ENCODE measurements around the gene SYT1.

Gene SYT1

DNA sequence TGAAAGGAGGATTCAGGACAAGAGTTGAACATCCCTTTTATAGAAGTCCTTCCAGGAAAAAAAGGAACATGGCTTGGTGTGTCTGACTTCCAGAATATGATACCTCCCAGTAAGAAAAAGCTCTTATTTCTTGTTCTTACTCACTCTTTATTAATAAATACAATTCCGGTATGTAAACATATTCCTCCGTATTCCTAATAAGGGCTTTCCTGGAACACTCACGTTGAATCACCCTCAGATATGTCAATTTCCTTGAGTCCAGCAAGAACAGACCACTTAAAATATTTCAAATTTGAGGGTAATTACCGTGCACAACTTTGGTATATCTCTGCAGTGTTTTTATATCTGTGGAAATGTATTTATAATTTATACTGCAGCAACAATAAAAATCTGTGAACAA, 385.6 kb downstream of the SYT1 start:
- TF ChIP-seq ZNF70 (CRISPR knock-in tag; IDR thresholded peaks at IDR 0.05) (no peak), ARNTL (CRISPR knock-in tag; IDR thresholded peaks at IDR 0.05; ENCODE audit: borderline replicate concordance, low read depth) (no peak), ISL1 (CRISPR knock-in tag; IDR thresholded peaks at IDR 0.05) (no peak), TCF4 (CRISPR knock-in tag; IDR thresholded peaks at IDR 0.05; ENCODE audit: borderline replicate concordance) (no peak), PPARA (CRISPR knock-in tag; IDR thresholded peaks at IDR 0.05; ENCODE audit: borderline replicate concordance) (no peak), CSDC2 (CRISPR knock-in tag; IDR thresholded peaks at IDR 0.05) (no peak), RARB (CRISPR knock-in tag; IDR thresholded peaks at IDR 0.05) (no peak), CREB5 (CRISPR knock-in tag; IDR thresholded peaks at IDR 0.05; ENCODE audit: low read depth) (no peak), ZNF565 (CRISPR knock-in tag; conservative IDR thresholded peaks at IDR 0.05; ENCODE audit: low read depth) (no peak), OSR1 (CRISPR knock-in tag; IDR thresholded peaks at IDR 0.05) (no peak), BACH2 (CRISPR knock-in tag; IDR thresholded peaks at IDR 0.05; ENCODE audit: borderline replicate concordance) (no peak), GLIS3 (CRISPR knock-in tag; IDR thresholded peaks at IDR 0.05) (no peak), POU6F1 (CRISPR knock-in tag; IDR thresholded peaks at IDR 0.05; ENCODE audit: borderline replicate concordance, low read depth) (no peak), SNAI2 (CRISPR knock-in tag; IDR thresholded peaks at IDR 0.05) (no peak)
- TF ChIP-seq, protein P1, sequence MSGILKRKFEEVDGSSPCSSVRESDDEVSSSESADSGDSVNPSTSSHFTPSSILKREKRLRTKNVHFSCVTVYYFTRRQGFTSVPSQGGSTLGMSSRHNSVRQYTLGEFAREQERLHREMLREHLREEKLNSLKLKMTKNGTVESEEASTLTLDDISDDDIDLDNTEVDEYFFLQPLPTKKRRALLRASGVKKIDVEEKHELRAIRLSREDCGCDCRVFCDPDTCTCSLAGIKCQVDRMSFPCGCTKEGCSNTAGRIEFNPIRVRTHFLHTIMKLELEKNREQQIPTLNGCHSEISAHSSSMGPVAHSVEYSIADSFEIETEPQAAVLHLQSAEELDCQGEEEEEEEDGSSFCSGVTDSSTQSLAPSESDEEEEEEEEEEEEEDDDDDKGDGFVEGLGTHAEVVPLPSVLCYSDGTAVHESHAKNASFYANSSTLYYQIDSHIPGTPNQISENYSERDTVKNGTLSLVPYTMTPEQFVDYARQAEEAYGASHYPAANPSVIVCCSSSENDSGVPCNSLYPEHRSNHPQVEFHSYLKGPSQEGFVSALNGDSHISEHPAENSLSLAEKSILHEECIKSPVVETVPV (CRISPR knock-in tag; IDR thresholded peaks at IDR 0.05) = no peak
- no peak for ATAC-seq

DNA sequence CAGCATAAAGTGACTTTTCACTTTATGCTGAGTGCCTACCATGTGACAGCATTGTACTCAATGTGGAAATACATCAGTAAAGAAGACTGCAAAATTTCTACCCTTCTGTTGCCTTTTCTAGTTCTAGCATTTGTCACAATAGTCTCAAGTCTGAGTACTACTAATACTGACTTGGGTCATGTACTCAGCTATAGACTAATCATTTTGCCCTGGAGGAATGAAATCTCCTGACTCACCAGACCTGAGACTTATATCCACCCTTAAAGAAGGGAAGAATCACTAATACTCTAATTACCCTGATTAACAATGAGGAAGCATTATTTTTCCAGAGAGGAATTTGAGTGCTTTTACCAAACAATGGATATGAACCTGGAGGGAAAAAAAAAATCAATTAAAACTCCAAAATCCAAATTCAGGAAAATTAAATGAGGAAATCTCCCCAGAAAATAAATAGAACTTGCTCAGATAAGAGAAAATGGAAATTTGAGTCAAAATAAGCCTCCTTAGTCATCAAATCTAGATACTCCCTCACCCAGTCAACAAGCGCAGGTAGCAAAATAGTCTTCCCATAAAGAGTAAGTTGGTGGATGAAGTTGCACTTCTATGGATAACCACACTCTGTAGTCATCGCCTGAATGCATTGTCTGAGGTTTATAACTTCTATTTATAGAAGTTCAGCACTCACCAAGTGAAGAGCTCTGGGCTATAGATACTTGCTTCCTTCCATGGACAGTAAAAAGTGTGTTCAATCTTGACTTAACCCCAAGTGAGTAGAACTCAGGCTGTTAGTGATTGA, 386.6 kb downstream of the SYT1 start:
- TF ChIP-seq CSDC2 (CRISPR knock-in tag; IDR thresholded peaks at IDR 0.05) (no peak), ZNF8 (CRISPR knock-in tag; IDR thresholded peaks at IDR 0.05) (no peak), ZFP3 (CRISPR knock-in tag; IDR thresholded peaks at IDR 0.05) (no peak), ZFP30 (CRISPR knock-in tag; IDR thresholded peaks at IDR 0.05) (no peak), TOX (CRISPR knock-in tag; IDR thresholded peaks at IDR 0.05; ENCODE audit: borderline replicate concordance) (no peak), ZC3H10 (CRISPR knock-in tag; IDR thresholded peaks at IDR 0.05) (no peak)
- TF ChIP-seq, protein P1 (CRISPR knock-in tag; IDR thresholded peaks at IDR 0.05) = no peak
- TF ChIP-seq, protein P2, sequence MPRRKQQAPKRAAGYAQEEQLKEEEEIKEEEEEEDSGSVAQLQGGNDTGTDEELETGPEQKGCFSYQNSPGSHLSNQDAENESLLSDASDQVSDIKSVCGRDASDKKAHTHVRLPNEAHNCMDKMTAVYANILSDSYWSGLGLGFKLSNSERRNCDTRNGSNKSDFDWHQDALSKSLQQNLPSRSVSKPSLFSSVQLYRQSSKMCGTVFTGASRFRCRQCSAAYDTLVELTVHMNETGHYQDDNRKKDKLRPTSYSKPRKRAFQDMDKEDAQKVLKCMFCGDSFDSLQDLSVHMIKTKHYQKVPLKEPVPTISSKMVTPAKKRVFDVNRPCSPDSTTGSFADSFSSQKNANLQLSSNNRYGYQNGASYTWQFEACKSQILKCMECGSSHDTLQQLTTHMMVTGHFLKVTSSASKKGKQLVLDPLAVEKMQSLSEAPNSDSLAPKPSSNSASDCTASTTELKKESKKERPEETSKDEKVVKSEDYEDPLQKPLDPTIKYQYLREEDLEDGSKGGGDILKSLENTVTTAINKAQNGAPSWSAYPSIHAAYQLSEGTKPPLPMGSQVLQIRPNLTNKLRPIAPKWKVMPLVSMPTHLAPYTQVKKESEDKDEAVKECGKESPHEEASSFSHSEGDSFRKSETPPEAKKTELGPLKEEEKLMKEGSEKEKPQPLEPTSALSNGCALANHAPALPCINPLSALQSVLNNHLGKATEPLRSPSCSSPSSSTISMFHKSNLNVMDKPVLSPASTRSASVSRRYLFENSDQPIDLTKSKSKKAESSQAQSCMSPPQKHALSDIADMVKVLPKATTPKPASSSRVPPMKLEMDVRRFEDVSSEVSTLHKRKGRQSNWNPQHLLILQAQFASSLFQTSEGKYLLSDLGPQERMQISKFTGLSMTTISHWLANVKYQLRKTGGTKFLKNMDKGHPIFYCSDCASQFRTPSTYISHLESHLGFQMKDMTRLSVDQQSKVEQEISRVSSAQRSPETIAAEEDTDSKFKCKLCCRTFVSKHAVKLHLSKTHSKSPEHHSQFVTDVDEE (CRISPR knock-in tag; IDR thresholded peaks at IDR 0.05) = no peak
- ATAC-seq = no peak

Measured in SK-N-SH treated with all-trans-retinoic acid at 6 μM for 48 hours (cell line).